ENCODE results near the gene PPP3CA. TPM values are rescaled to one million over a fixed set of nuclear protein-coding genes. Genes with fewer than 3 reads are reported as not detected.

The PPP3CA gene
- total and polyA plus RNA-seq, 2 experiments from 2014 or later = 27.0 to 45.2 TPM

- no peak for TF ChIP-seq ZNF462 (CRISPR knock-in tag; IDR thresholded peaks at IDR 0.05)
Observed at GRCh38 chr4:101269682-101270081, 77.6 kb downstream of the PPP3CA start (continued).

DNA sequence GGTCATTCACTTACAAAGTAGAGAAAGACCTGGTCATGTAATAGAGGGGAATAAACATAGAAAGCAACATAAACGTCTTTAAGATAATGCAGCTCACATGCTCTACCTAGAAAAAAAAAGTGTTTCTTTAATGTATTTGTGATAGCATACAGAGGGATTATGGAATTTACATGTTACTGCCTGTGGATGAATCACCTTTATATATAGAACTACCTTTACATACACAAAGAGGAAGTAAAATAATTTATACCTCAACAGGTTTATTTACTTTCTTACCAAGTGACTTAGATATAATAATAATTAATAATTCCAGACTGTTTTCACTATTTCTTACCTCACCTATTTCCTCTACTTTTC, 81.5 kb downstream of the PPP3CA start:
- Histone ChIP-seq H3K36me3 (ENCODE audit: insufficient read depth) (no peaks in the 10 kb centered on the region), H3K4me1 (ENCODE audit: insufficient read depth) (peaks cover 13% of the 10 kb centered on the region; the same call in 1 of the 2 replicates), H3K79me2 (replicated peaks; ENCODE audit: insufficient read depth) (peaks cover 69% of the 10 kb centered on the region), H3K4me3 (no peak overlapping the region), H3K9me2 (ENCODE audit: insufficient read depth) (no peaks in the 10 kb centered on the region), H4K20me1 (replicated peaks; ENCODE audit: insufficient read depth) (no peaks in the 10 kb centered on the region), H3K4me2 (no peak overlapping the region), H3K27me3 (ENCODE audit: insufficient read depth) (no peaks in the 10 kb centered on the region), H2AFZ (no peak overlapping the region), H3K27ac (ENCODE audit: low read depth) (no peak overlapping the region), H3F3A (replicated peaks; ENCODE audit: low read depth) (no peaks in the 10 kb centered on the region)
- no peak overlapping the region for H3K4me3 Mint-ChIP-seq
- peaks cover 39% of the 10 kb centered on the region for H3K4me1 Mint-ChIP-seq
- no peaks in the 10 kb centered on the region for H3K27me3 Mint-ChIP-seq (ENCODE audit: insufficient read depth, low read depth, poor library complexity)
- ATAC-seq (no peak), DNase-seq (ENCODE audit: low spot score) (no peak)
- no peak overlapping the region for H3K27ac Mint-ChIP-seq
- H3K9me3 Mint-ChIP-seq = no peaks in the 10 kb centered on the region
- no peaks in the 10 kb centered on the region for H3K36me3 Mint-ChIP-seq (ENCODE audit: low read depth)
- TF ChIP-seq EZH2phosphoT487 (IDR thresholded peaks at IDR 0.05; ENCODE audit: unreplicated experiment) (no peak), CREB1 (CRISPR knock-in tag; IDR thresholded peaks at IDR 0.05; ENCODE audit: low read depth) (no peak), STAT1 (IDR thresholded peaks at IDR 0.05; ENCODE audit: unreplicated experiment) (no peak), NANOG (IDR thresholded peaks at IDR 0.05; ENCODE audit: borderline replicate concordance) (no peak), POLR2AphosphoS5 (IDR thresholded peaks at IDR 0.05; ENCODE audit: low read depth) (no peak), JUNB (IDR thresholded peaks at IDR 0.05; ENCODE audit: unreplicated experiment) (no peak), ZNF114 (CRISPR knock-in tag; IDR thresholded peaks at IDR 0.05) (no peak), EZH2 (IDR thresholded peaks at IDR 0.05; ENCODE audit: low read depth, unreplicated experiment) (no peak), ETS1 (IDR thresholded peaks at IDR 0.05) (no peak)
- TF ChIP-seq, protein P1, sequence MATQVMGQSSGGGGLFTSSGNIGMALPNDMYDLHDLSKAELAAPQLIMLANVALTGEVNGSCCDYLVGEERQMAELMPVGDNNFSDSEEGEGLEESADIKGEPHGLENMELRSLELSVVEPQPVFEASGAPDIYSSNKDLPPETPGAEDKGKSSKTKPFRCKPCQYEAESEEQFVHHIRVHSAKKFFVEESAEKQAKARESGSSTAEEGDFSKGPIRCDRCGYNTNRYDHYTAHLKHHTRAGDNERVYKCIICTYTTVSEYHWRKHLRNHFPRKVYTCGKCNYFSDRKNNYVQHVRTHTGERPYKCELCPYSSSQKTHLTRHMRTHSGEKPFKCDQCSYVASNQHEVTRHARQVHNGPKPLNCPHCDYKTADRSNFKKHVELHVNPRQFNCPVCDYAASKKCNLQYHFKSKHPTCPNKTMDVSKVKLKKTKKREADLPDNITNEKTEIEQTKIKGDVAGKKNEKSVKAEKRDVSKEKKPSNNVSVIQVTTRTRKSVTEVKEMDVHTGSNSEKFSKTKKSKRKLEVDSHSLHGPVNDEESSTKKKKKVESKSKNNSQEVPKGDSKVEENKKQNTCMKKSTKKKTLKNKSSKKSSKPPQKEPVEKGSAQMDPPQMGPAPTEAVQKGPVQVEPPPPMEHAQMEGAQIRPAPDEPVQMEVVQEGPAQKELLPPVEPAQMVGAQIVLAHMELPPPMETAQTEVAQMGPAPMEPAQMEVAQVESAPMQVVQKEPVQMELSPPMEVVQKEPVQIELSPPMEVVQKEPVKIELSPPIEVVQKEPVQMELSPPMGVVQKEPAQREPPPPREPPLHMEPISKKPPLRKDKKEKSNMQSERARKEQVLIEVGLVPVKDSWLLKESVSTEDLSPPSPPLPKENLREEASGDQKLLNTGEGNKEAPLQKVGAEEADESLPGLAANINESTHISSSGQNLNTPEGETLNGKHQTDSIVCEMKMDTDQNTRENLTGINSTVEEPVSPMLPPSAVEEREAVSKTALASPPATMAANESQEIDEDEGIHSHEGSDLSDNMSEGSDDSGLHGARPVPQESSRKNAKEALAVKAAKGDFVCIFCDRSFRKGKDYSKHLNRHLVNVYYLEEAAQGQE (IDR thresholded peaks at IDR 0.05; ENCODE audit: unreplicated experiment) = no peak
- TF ChIP-seq, protein P2, sequence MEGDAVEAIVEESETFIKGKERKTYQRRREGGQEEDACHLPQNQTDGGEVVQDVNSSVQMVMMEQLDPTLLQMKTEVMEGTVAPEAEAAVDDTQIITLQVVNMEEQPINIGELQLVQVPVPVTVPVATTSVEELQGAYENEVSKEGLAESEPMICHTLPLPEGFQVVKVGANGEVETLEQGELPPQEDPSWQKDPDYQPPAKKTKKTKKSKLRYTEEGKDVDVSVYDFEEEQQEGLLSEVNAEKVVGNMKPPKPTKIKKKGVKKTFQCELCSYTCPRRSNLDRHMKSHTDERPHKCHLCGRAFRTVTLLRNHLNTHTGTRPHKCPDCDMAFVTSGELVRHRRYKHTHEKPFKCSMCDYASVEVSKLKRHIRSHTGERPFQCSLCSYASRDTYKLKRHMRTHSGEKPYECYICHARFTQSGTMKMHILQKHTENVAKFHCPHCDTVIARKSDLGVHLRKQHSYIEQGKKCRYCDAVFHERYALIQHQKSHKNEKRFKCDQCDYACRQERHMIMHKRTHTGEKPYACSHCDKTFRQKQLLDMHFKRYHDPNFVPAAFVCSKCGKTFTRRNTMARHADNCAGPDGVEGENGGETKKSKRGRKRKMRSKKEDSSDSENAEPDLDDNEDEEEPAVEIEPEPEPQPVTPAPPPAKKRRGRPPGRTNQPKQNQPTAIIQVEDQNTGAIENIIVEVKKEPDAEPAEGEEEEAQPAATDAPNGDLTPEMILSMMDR (conservative IDR thresholded peaks at IDR 0.05; ENCODE audit: low read depth in 2 of 2) = no peak
